Panc1 (cell line): ENCODE results near the gene NCDN. TPM values are rescaled to one million over a fixed set of nuclear protein-coding genes. Genes with fewer than 3 reads are reported as not detected.

Experiments
- ATAC-seq: fragments of 200-7000 bp; cut with Tn5 transposase; 2 replicates; pipeline ENCODE4 v1.9.1; 2020; ENCODE audit warnings: mild to moderate bottlenecking, moderate library complexity
- BruUV-seq: library from RNA; stranded (reverse); fragments of 400-500 nt; replicated peaks from 2 replicates; lab custom pipeline; 2021; lab: Mats Ljungman, UMichigan
- CTCF ChIA-PET: fragments of 300-600 bp; sonication (Branson Sonifier 250); formaldehyde crosslinking; loops from one replicate; lab custom pipeline; 2022; ENCODE audit warnings: antibody characterized with exemption; lab: Charles Lee
- POLR2A ChIA-PET: fragments of 300-600 bp; sonication (Branson Sonifier 250); formaldehyde crosslinking; loops from one replicate; lab custom pipeline; 2022; ENCODE audit warnings: antibody characterized with exemption; lab: Charles Lee
- DNase-seq: peaks from one replicate; pipeline ENCODE4 v3.0.0-alpha.2; 2010; ENCODE audit warnings: low read depth, low spot score
- H3K27ac ChIP-seq: 2 replicates; pipeline ENCODE4 v1.5.1; 2011; ENCODE audit warnings: mild to moderate bottlenecking, low read length, inconsistent platforms
- H3K27me3 ChIP-seq: fragments of 200-500 bp; sonication (Bioruptor generic); 2 replicates; pipeline ENCODE4 v1.6.0; 2014; ENCODE audit warnings: low read length, inconsistent platforms; ENCODE audit not compliant: control insufficient read depth, insufficient read depth
- H3K36me3 ChIP-seq: fragments of 200-500 bp; sonication (Bioruptor generic); 2 replicates; pipeline ENCODE4 v1.5.1; 2014; ENCODE audit warnings: inconsistent platforms, mild to moderate bottlenecking, low read length, moderate library complexity; ENCODE audit not compliant: control insufficient read depth, insufficient read depth
- H3K4me1 ChIP-seq: 2 replicates; pipeline ENCODE4 v1.5.1; 2011; ENCODE audit warnings: inconsistent platforms, mild to moderate bottlenecking, low read length, moderate library complexity; ENCODE audit not compliant: control insufficient read depth, insufficient read depth
- H3K4me3 ChIP-seq, 2 experiments: 2 replicates each; pipeline ENCODE4 v1.5.1; 2011 to 2012; ENCODE audit warnings: low read depth in 2 of 2, low read length in 2 of 2, mild to moderate bottlenecking in 2 of 2, inconsistent platforms in 1 of 2, moderate library complexity in 1 of 2
- H3K9me3 ChIP-seq: fragments of 200-500 bp; sonication (Bioruptor generic); 2 replicates; pipeline ENCODE4 v1.5.1; 2014; ENCODE audit warnings: low read depth, mild to moderate bottlenecking, inconsistent platforms, low read length, moderate library complexity; ENCODE audit not compliant: control insufficient read depth, insufficient read depth
- POLR2AphosphoS5 ChIP-seq: IDR thresholded peaks from 2 replicates; pipeline ENCODE4 v1.6.1; 2012; ENCODE audit warnings: mild to moderate bottlenecking, low read depth, low read length, moderate library complexity
- SIN3A ChIP-seq: IDR thresholded peaks from 2 replicates; pipeline ENCODE4 v1.6.1; 2012; ENCODE audit warnings: low read depth, mild to moderate bottlenecking, low read length, moderate library complexity, borderline replicate concordance; ENCODE audit not compliant: insufficient read depth
- TCF7L2 ChIP-seq: IDR thresholded peaks from 2 replicates; pipeline ENCODE4 v1.6.1; 2011; ENCODE audit warnings: mild to moderate bottlenecking, low read depth, low read length, inconsistent platforms
- in situ Hi-C: cut with HindIII; loops from 2 replicates; pipeline ENCODE4 v1.10.0; 2016; ENCODE audit warnings: low sequenced_read_pairs, low pct_unique_long_range_greater_than_20kb
- intact Hi-C: fragments of 100-400 bp; cut with micrococcal nuclease; formaldehyde crosslinking; loops from one replicate; pipeline ENCODE4 v1.10.0; 2022; ENCODE audit not compliant: unreplicated experiment
- total RNA-seq: library from RNA; stranded (reverse); gene quantifications from one replicate; pipeline ENCODE4 v1.2.1, GENCODE V29; 2021; ENCODE audit not compliant: unreplicated experiment
- TF ChIP-seq, protein P1 (sequence below), 2 experiments: IDR thresholded peaks; 2 replicates each; pipeline ENCODE4 v1.6.1; 2011 to 2012; ENCODE audit warnings: low read depth in 2 of 2, control low read depth in 1 of 2, low read length in 1 of 2, mild to moderate bottlenecking in 1 of 2, moderate library complexity in 1 of 2; ENCODE audit not compliant: insufficient read depth in 1 of 2
- TF ChIP-seq, protein P2 (sequence below): fragments of 450-650 bp; IDR thresholded peaks from 2 replicates; pipeline ENCODE4 v1.5.1; 2017; ENCODE audit warnings: mild to moderate bottlenecking

The NCDN gene
- total RNA-seq, 1 experiment from 2014 or later: 64.1 TPM

DNA sequence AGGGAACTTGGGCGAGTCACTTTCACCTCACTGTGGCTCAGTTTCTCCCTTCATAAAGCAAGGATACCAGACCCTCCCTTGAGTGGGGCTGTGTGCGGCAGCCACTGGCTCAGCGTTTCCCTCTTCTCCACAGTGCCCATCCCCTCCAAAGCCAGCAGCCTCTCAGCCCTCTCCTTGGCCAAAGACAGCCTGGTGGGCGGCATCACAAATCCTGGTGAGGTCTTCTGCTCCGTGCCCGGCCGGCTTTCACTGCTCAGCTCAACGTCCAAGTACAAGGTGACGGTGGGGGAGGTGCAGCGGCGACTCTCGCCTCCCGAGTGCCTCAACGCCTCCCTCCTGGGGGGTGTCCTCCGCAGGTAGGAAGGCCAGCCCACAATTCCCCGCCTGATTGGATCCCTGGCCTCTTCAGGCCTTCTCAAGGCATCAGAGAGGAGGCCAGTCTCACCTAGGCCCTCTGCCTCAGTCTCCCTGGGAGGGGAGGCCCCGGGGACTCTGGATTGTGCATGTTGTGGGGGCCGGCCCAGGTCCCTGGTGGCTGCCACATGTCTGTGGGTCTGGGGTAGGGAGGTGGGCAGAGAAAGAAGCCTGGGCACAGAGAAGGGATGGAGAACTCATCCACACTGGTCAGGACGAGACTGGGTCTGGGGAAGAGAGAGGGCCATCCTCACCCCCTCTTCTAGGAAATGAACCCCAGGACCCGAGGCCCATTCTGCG lies 30.8 kb downstream of the NCDN start:
- no peak for DNase-seq
- in situ Hi-C loops: no loop called here
- no peak for ATAC-seq
- Histone ChIP-seq H3K36me3 (no peaks in the 10 kb centered on the region), H3K4me3 (no peak overlapping the region), H3K4me1 (no peaks in the 10 kb centered on the region), H3K27ac (no peak overlapping the region), H3K27me3 (no peaks in the 10 kb centered on the region), H3K9me3 (no peaks in the 10 kb centered on the region)
- intact Hi-C loops: no loop called here
- TF ChIP-seq, protein P1, sequence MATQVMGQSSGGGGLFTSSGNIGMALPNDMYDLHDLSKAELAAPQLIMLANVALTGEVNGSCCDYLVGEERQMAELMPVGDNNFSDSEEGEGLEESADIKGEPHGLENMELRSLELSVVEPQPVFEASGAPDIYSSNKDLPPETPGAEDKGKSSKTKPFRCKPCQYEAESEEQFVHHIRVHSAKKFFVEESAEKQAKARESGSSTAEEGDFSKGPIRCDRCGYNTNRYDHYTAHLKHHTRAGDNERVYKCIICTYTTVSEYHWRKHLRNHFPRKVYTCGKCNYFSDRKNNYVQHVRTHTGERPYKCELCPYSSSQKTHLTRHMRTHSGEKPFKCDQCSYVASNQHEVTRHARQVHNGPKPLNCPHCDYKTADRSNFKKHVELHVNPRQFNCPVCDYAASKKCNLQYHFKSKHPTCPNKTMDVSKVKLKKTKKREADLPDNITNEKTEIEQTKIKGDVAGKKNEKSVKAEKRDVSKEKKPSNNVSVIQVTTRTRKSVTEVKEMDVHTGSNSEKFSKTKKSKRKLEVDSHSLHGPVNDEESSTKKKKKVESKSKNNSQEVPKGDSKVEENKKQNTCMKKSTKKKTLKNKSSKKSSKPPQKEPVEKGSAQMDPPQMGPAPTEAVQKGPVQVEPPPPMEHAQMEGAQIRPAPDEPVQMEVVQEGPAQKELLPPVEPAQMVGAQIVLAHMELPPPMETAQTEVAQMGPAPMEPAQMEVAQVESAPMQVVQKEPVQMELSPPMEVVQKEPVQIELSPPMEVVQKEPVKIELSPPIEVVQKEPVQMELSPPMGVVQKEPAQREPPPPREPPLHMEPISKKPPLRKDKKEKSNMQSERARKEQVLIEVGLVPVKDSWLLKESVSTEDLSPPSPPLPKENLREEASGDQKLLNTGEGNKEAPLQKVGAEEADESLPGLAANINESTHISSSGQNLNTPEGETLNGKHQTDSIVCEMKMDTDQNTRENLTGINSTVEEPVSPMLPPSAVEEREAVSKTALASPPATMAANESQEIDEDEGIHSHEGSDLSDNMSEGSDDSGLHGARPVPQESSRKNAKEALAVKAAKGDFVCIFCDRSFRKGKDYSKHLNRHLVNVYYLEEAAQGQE (IDR thresholded peaks at IDR 0.05; ENCODE audit: insufficient read depth in 1 of 2, low read depth in 2 of 2, low read length in 1 of 2): no peak
- TF ChIP-seq, protein P2, sequence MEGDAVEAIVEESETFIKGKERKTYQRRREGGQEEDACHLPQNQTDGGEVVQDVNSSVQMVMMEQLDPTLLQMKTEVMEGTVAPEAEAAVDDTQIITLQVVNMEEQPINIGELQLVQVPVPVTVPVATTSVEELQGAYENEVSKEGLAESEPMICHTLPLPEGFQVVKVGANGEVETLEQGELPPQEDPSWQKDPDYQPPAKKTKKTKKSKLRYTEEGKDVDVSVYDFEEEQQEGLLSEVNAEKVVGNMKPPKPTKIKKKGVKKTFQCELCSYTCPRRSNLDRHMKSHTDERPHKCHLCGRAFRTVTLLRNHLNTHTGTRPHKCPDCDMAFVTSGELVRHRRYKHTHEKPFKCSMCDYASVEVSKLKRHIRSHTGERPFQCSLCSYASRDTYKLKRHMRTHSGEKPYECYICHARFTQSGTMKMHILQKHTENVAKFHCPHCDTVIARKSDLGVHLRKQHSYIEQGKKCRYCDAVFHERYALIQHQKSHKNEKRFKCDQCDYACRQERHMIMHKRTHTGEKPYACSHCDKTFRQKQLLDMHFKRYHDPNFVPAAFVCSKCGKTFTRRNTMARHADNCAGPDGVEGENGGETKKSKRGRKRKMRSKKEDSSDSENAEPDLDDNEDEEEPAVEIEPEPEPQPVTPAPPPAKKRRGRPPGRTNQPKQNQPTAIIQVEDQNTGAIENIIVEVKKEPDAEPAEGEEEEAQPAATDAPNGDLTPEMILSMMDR: no peak
- TF ChIP-seq POLR2AphosphoS5: no peak
- no peak for TF ChIP-seq TCF7L2
- no peak for TF ChIP-seq SIN3A
- BruUV-seq: no TSS peak
- ChIA-PET CTCF (interaction anchor here (0.5 kb wide), 1 partner anchor 750 kb away, joined by 3 read pairs; no protein-coding TSS in a partner anchor), POLR2A (no interaction called here)

DNA sequence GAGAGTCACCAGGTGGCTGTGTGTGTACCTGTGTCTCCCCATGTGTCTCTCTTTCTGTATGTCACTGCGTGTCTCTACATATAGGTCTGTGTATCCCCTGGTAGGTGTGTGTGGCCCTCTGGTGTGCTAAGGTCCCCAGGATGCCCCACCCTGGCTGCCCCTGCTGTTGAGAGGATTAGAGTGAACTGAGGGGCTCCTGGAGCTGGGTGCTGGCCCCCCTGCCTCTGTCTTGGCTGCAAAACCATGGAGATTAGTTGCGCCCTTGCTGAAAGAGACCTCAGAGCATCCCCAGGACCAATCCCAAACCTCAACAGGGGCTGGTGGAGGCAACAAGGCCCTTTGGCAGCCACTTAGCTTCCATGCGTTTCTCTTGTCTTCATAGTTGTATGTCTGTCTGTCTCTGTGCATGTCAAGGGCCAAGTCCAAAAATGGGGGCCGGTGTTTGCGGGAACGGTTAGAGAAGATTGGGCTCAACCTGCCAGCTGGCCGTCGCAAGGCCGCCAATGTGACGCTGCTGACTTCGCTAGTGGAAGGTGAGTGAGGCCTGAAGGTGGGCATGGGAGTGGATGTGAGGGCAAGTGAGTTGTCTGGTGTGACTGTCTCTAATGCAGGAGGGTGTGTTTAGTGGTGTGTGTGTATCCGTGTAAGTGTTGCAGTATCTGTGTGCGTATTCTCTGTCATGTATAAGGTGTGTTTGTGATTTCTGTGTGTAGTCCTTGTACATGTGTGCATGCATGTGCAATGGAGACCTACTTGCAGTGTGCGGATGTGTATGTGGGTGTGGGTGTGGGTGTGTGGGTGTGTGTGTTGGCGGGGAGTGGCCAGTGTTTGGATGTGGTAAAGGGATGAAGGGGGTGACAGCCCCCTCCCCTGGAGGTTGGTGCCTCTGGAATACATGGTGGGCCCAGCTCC lies 32.2 kb downstream of the NCDN start:
- TF ChIP-seq, protein P1 (IDR thresholded peaks at IDR 0.05; ENCODE audit: insufficient read depth in 1 of 2, low read depth in 2 of 2, low read length in 1 of 2): no peak
- TF ChIP-seq, protein P2: no peak
- TF ChIP-seq TCF7L2: no peak
- TF ChIP-seq POLR2AphosphoS5: no peak
- no peak for TF ChIP-seq SIN3A
- DNase-seq (no peak), ATAC-seq (no peak)
- H3K9me3 ChIP-seq: no peaks in the 10 kb centered on the region
- ChIA-PET POLR2A (interaction anchor here (0.6 kb wide), 1 partner anchor 22 kb away, joined by 3 read pairs; no protein-coding TSS in a partner anchor), CTCF (interaction anchor here (0.6 kb wide), 1 partner anchor 10 kb away, joined by 5 read pairs; no protein-coding TSS in a partner anchor)
- H3K36me3 ChIP-seq: no peaks in the 10 kb centered on the region
- intact Hi-C loops: no loop called here
- in situ Hi-C loops: no loop called here
- H3K4me1 ChIP-seq: no peaks in the 10 kb centered on the region
- no peaks in the 10 kb centered on the region for H3K27me3 ChIP-seq
- no peak overlapping the region for H3K4me3 ChIP-seq
- H3K27ac ChIP-seq: no peak overlapping the region
- no TSS peak for BruUV-seq
